Right lung (tissue), 10 donors: ENCODE measurements around the gene VEGFB. TPM values are rescaled to one million over a fixed set of nuclear protein-coding genes. Genes with fewer than 3 reads are reported as not detected.
A peak's percentile ranks its signal among the peaks of the same experiment; 100 is the strongest.

Experiments
- DNase-seq, 2 donors: peaks; one replicate each; pipeline ENCODE4 v3.0.0-alpha.2; 2013
- long read RNA-seq, 8 donors: transcript quantifications; one replicate each; lab custom pipeline, GENCODE V29; 2026
- polyA plus RNA-seq, 5 donors: library from polyadenylated mRNA; unstranded; fragments of 120-200 nt; gene quantifications; one replicate each; pipeline versions ENCODE4 v1.2.1 to v1.2.3, GENCODE V29; 2013; ENCODE audit warnings: inconsistent platforms in 1 of 5, low replicate concordance in 1 of 5; ENCODE audit not compliant: insufficient read length in 5 of 5, insufficient read depth in 1 of 5

The VEGFB gene
- polyA plus RNA-seq = 100 to 1,000 TPM in 1 of 5 donors, 10 to 100 TPM in 4; 64.5 to 112 (median 76.6) TPM
- long read RNA-seq, donor 1, transcript VEGFB-201 (7 exons, 1,380 nt) = major isoform, 32 of 64 reads
- long read RNA-seq, donor 1, transcript VEGFB-202 (7 exons, 979 nt) = minor isoform, 10 of 64 reads
- long read RNA-seq, donor 1, partial matches to known transcripts = 21 of 64 reads
- long read RNA-seq, donor 1, other reads (novel, unspliced or antisense) = 0 of 64 reads
- long read RNA-seq, donor 2, transcript VEGFB-201 (7 exons, 1,380 nt) = major isoform, 16 of 20 reads
- long read RNA-seq, donor 2, partial matches to known transcripts = 0 of 20 reads
- long read RNA-seq, donor 2, other reads (novel, unspliced or antisense) = 0 of 20 reads
- long read RNA-seq, donor 3, transcript VEGFB-201 (7 exons, 1,380 nt) = major isoform, 20 of 34 reads
- long read RNA-seq, donor 3, partial matches to known transcripts = 9 of 34 reads
- long read RNA-seq, donor 3, other reads (novel, unspliced or antisense) = 0 of 34 reads
- long read RNA-seq, donor 4, transcript VEGFB-201 (7 exons, 1,380 nt) = major isoform, 19 of 30 reads
- long read RNA-seq, donor 4, partial matches to known transcripts = 7 of 30 reads
- long read RNA-seq, donor 4, other reads (novel, unspliced or antisense) = 0 of 30 reads
- long read RNA-seq, donor 5, transcript VEGFB-201 (7 exons, 1,380 nt) = major isoform, 23 of 36 reads
- long read RNA-seq, donor 5, partial matches to known transcripts = 11 of 36 reads
- long read RNA-seq, donor 5, other reads (novel, unspliced or antisense) = 0 of 36 reads
- long read RNA-seq, donor 6, transcript VEGFB-201 (7 exons, 1,380 nt) = major isoform, 27 of 33 reads
- long read RNA-seq, donor 6, partial matches to known transcripts = 0 of 33 reads
- long read RNA-seq, donor 6, other reads (novel, unspliced or antisense) = 0 of 33 reads
- long read RNA-seq, donor 7, transcript VEGFB-201 (7 exons, 1,380 nt) = major isoform, 19 of 25 reads
- long read RNA-seq, donor 7, transcript VEGFB-202 (7 exons, 979 nt) = minor isoform, 6 of 25 reads
- long read RNA-seq, donor 7, partial matches to known transcripts = 0 of 25 reads
- long read RNA-seq, donor 7, other reads (novel, unspliced or antisense) = 0 of 25 reads
- long read RNA-seq, donor 8, transcript VEGFB-201 (7 exons, 1,380 nt) = major isoform, 8 of 16 reads
- long read RNA-seq, donor 8, partial matches to known transcripts = 5 of 16 reads
- long read RNA-seq, donor 8, other reads (novel, unspliced or antisense) = 0 of 16 reads

- DNase-seq = no peak
These were observed at the start of gene VEGFB for GRCh38 chr11:64233913-64234586. Gene VEGFB, plus strand, starts transcription at chr11:64234584. Its CDS starts 250 bp downstream, at chr11:64234834.

DNA sequence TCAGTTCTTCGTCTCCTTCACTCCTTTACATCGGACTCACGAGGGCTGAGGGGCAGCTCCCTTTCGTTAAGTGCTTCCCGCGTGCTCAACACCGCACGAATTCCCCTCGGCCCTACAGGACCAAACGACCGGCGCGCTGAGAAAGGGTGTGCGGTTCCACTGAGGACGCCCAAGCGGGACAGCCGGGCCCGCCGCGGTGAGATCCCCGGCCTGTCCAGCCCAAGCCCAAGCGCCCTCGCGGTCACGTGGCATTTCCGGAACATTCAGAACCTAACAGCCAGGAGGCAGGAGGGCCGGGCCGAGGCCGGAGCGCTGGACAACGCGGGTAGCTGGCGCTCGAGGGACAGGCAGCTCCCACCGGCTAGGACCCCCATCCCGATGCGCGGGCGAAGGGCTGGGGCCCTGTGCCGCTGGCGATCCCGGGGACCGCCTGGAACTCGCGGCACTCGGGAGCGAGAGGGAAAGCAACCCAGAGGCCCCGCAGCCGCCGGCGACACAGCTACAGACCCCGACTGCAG is 49.1 kb upstream of the VEGFB start:
- DNase-seq = no peak

DNA sequence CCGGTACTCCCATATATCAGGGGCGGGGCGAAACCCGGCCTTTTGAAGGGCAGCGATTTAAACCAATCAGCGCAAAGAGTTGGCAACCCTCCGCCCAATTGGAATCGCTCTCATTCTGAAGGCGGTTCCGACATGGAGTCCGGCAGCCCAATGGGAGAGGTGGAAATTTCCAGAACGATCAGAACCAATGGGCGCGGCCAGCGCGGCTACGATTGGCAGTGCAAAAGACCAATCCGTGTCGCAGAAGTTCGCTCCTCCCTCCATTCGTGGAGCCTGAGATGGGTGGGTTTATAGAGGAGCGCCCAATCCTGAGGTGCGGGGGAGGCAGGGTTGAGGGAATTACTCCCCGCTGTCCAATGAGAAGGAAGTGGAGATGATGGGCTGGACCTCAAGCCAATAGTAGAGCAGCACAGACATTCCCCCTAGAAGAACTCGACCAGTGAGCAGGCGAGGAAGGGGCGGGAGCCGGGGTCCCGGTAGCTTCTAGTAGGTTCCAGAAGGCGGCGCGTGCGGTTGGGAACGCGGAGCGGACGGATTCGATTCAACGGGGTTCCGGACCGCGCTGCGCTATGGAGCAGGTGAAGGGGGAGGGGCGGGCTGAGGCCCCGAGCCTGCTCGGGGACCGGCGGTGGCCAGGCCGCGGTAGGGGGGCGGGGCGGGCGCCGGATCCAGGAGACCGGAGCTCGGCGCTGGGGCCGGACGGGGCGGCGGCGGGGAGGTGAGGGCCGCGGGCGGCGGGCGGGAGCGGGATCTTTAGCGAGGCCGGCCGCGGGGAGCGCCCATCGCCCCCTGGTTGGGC is 48.5 kb upstream of the VEGFB start, which contains the start of gene STIP1:
STIP1 (plus strand) TSS at position 479 of the 799 bp plus-strand sequence; CDS start at position 570, 91 bp downstream.
- peak; percentile 100 for DNase-seq

DNA sequence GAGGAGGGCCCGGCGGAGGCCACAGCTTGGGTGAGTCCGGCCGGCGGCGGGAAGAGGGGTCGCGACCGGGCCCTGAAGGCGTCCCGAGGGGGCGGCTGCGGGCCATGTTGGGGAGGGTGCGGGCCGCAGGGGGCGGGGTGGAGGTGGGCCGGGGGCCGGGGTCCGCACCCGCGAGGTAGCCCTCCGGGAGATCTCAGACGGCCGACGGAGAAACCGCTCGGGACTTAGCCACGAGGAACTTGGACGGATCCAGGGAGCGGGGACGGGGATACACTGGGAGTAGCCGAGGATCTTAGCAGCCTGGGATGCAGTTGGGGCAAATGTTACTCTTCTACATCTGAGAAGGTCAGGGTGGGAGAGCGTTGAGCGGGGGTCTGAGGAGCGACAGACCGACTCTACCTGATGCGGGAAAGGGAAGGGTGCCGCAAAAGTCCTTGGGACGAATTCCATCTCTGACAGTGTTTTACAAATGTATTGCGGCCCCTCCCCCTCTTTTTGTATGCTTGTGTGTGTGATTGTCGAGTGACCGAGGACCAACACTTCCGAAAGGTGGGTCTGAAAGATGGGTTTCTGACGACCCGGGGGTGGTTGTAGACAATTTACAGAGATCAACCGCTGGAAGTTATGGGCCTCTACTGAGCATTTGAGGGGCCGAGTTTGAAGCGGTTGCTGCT is 47.8 kb upstream of the VEGFB start:
- no peak for DNase-seq

DNA sequence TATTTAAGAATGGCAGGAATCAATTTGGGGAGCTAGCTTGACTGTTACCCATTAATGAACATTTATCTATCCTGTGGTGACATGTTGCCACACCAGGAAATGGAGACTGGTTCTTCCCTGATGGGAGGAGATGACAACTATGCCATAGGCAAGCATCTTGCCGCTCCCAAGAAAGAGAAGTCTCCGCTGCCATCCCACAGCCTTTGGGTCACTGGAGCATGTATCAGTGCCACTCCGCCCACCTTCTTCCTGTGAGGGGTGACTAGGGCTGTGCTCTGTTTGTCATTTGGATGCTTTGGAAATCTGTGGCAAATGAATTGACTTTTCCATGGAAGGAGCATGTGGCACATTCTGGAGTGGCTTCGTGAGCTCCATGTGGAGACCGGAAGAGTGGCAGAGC is 42.0 kb upstream of the VEGFB start:
- no peak for DNase-seq

DNA sequence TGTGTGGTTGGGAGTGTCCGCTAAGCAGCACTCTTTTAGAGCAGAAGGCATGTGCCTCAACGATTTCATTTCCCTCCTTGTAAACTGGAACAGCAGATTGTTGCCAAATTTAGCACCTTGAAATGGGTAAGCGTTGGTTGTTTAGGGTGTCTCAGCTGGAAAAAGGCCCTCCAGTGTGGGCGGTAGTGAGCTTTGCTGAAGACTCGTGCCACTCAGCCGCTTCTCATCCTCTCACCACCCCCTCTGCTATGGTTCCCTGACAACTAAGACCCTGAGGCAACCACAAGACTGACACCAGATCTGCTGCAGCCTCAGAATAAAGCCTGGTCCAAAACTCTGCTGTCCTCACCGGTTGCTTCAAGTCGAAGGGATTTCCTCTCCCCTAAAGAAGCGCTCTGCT is 37.8 kb upstream of the VEGFB start:
- DNase-seq = no peak

DNA sequence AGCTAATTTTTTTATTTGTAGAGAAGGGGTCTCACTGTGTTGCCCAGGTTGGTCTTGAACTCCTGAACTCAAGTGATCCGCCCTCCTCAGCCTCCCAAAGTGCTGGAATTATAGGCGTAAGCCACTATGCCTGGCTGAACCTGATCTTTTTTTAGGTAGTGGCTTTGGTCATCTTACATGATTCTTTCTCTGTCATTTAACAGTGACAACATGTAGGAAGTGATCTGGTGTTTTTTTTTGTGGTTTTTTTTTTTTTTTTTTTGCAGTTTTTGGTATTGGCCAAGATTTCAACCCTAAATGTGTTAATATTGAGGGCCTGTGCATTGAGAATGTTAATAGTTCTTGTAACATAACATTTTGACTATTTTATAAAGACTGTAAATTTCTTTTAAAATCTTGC is 35.9 kb upstream of the VEGFB start:
- DNase-seq = no peak

DNA sequence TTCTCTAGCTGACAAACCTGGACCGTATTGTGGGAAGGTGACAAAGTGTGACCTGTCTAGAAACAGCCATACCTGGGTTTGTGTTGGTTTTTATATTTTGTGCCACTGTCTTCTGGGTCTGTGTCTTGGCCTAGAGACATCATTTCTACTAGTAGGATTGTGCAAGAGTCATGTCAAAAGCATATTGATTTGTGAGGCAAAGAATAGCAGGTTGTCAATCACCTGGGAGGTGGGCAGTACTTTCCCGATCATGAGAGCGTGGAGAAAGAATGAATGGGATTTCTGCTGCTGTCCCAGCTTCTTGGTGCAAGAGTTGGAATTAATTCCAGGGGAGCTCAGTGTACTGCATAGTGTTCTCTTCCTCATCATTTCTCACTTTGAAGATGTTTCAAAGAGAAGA is 32.8 kb upstream of the VEGFB start:
- no peak for DNase-seq

- no peak for DNase-seq
These were observed 31.4 kb upstream of the VEGFB start for GRCh38 chr11:64202992-64203391.

GRCh38 chr11:64203421-64204079 is 30.8 kb upstream of the VEGFB start:
- DNase-seq = no peak

DNA sequence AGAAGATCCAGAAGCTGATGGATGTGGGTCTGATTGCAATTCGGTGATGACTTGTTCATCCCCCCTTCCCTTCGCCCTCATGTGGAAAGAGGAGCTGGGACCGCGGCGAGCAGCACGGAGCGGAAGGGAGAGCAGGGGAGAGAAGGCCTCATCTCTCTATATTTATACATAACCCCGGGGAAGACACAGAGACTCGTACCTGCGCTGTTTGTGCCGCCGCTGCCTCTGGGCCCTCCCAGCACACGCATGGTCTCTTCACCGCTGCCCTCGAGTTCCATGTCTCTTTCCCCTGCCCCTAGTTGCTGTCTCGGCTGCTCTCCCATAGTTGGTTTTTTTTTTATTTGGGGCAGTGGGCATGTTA is 30.3 kb upstream of the VEGFB start:
- no peak for DNase-seq

- DNase-seq = peak; percentile 77 to 78
These were observed 29.9 kb upstream of the VEGFB start for GRCh38 chr11:64204464-64204989.

DNA sequence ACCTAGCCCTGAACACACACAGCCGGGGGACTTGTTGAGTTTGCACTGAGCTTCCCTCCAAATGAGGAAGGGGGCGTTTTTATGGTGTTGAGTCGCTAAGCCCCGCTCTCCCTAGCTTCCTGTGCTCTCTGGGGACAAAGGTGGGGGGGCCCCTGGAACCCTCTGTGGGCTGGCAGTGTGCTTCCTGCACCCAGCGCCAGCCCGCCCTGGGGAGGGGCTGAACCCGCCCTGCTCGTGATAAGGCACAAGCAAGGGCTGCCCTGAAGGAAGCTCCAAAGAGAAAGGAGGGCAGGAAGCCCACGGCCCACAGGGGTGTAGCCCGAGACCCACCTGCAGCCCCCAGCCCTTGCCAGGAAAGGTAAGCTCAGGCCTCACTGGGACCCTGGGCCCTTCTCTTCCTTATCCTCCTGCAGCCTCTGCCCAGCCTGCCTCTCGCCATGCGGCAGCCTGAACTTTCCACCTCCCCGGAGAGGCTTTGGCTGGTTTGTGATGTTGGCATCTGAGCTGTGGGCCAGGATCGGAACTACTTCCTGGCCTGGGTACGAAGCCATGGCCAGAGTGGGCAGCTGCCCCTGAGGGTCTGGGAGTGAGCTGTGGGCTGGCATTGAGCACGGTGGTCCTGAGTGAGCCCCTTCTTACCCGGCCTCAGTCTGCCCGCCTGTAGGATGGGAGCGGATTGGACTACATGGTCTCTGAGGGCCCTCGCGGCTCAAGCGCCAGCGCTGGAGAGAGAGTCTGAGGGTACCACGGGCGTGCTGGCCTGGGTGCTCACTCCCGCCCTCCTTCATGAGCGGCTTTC is 27.7 kb upstream of the VEGFB start, which contains the start of gene FERMT3:
FERMT3 (plus strand) TSS at position 265 of the 799 bp plus-strand sequence. CDS start 644 bp downstream, outside the sequence.
- no peak for DNase-seq

DNA sequence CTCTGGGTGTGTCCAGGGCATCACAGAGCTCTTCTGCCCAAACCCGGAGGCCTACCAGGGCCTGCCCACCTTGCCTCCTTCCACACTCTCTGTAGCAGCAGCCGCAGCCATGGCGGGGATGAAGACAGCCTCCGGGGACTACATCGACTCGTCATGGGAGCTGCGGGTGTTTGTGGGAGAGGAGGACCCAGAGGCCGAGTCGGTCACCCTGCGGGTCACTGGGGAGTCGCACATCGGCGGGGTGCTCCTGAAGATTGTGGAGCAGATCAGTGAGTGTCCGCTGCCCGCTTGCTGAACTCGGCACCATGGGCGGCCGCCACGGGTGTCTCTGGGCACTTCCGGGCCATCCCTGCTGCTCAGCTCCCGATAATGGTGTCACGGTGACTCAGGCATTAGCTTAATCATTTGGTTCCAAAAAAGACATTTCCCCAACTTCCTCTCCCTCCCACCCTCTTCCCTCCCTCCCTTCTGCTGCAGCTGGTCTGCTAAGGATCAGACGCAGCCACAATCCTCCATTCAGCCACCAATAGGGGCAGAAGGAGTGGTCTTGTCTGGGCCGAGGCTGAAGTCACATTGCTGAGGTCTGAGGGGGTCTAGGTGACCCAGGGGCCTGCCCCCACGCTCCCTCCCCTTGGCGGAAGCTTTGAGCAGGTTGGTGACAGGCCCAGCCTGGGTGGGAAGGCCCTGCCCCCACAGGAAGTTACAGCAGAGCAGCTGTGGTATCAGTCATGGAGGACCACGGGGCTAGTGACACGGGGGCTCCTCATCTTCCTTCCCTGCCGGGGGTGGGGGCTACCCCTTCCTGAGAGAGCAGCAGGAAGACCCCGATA is 26.9 kb upstream of the VEGFB start:
- peak in 1 of 2 donors; percentile 45 for DNase-seq

DNA sequence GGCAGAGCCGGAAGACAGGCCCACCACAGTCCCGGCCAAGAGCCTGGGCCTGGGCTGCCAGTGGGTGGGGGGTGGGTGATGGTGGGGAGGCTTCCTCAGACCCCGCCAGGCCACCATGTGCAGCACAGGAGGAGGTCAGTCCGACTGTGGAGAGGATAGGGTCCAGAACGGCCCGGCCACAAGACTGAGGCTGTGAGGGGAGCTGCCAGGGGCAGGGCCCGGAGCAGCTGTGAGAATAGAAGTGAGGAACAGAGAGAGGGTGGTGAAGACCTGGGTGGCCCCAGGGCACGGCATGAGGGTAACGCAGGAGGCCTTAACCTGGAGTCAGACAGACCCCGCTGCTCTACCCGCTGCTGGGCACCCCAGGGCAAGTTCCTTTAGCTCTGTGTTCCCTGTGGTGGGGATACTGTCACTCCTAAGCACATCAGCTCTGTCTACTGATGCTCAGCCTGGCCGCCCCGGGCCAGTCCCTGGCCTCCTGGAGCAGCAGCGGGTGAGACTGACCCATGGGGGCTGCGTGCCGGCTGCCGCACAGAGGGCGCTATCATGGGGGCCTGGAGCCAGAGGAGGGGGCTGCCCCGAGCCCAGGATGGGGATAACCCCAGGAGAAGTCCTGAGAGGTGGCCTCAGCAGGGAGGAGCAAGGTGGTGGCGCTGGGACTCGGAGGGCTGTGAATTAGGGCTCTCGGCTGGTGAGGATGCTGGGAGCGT is 26.1 kb upstream of the VEGFB start:
- DNase-seq = no peak
